Measurements from ENCODE around the gene MTOR. TPM values are rescaled to one million over a fixed set of nuclear protein-coding genes. Genes with fewer than 3 reads are reported as not detected.

The MTOR gene
- polyA plus RNA-seq, 1 experiment = 27.7 TPM

GRCh38 chr1:11151114-11151513 is 111.2 kb downstream of the MTOR start:
- ChIA-PET POLR2A (no interaction called here), CTCF (interaction anchor here (1.2 kb wide), 1 partner anchor 90 kb away, joined by 3 read pairs; no protein-coding TSS in a partner anchor)
- Histone ChIP-seq H3K27me3 (ENCODE audit: control insufficient read depth, insufficient read depth, low read length) (no peaks in the 10 kb centered on the region), H3K27ac (ENCODE audit: low read depth, low read length) (no peak overlapping the region), H3K4me3 (ENCODE audit: low read depth, low read length) (no peak overlapping the region), H3K9me3 (ENCODE audit: control insufficient read depth, insufficient read depth, low read length) (no peaks in the 10 kb centered on the region)
- DNase-seq (ENCODE audit: low read depth, low spot score) = no peak
- TF ChIP-seq CTCF (IDR thresholded peaks at IDR 0.05; ENCODE audit: low read depth, low read length) = no peak

GRCh38 chr1:11150326-11150725 is 112.0 kb downstream of the MTOR start:
- no peak for DNase-seq (ENCODE audit: low read depth, low spot score)
- POLR2A ChIA-PET = no interaction called here
- H3K4me3 ChIP-seq (ENCODE audit: low read depth, low read length) = no peak overlapping the region
- no peak for TF ChIP-seq CTCF (IDR thresholded peaks at IDR 0.05; ENCODE audit: low read depth, low read length)
- H3K27ac ChIP-seq (ENCODE audit: low read depth, low read length) = no peak overlapping the region
- no peaks in the 10 kb centered on the region for H3K27me3 ChIP-seq (ENCODE audit: control insufficient read depth, insufficient read depth, low read length)
- CTCF ChIA-PET = no interaction called here
- no peaks in the 10 kb centered on the region for H3K9me3 ChIP-seq (ENCODE audit: control insufficient read depth, insufficient read depth, low read length)

GRCh38 chr1:11147197-11147770 is 115.1 kb downstream of the MTOR start:
- no peak overlapping the region for H3K4me3 ChIP-seq (ENCODE audit: low read depth, low read length)
- ChIA-PET POLR2A (interaction anchor here (0.6 to 0.8 kb wide), 2 partner anchors 11 to 84 kb away, joined by 4 to 5 read pairs; no protein-coding TSS in a partner anchor), CTCF (no interaction called here)
- H3K27ac ChIP-seq (ENCODE audit: low read depth, low read length) = no peak overlapping the region
- TF ChIP-seq CTCF (IDR thresholded peaks at IDR 0.05; ENCODE audit: low read depth, low read length) = no peak
- no peaks in the 10 kb centered on the region for H3K27me3 ChIP-seq (ENCODE audit: control insufficient read depth, insufficient read depth, low read length)
- DNase-seq (ENCODE audit: low read depth, low spot score) = no peak
- H3K9me3 ChIP-seq (ENCODE audit: control insufficient read depth, insufficient read depth, low read length) = no peaks in the 10 kb centered on the region

GRCh38 chr1:11145741-11146140 is 116.6 kb downstream of the MTOR start:
- Histone ChIP-seq H3K27me3 (ENCODE audit: control insufficient read depth, insufficient read depth, low read length) (no peaks in the 10 kb centered on the region), H3K9me3 (ENCODE audit: control insufficient read depth, insufficient read depth, low read length) (no peaks in the 10 kb centered on the region), H3K27ac (ENCODE audit: low read depth, low read length) (no peak overlapping the region), H3K4me3 (ENCODE audit: low read depth, low read length) (no peak overlapping the region)
- ChIA-PET CTCF (interaction anchor here (1.4 kb wide), 1 partner anchor 13 kb away, joined by 3 read pairs; no protein-coding TSS in a partner anchor), POLR2A (no interaction called here)
- DNase-seq (ENCODE audit: low read depth, low spot score) = no peak
- TF ChIP-seq CTCF (IDR thresholded peaks at IDR 0.05; ENCODE audit: low read depth, low read length) = no peak

- Histone ChIP-seq H3K9me3 (ENCODE audit: control insufficient read depth, insufficient read depth, low read length) (no peaks in the 10 kb centered on the region), H3K27ac (ENCODE audit: low read depth, low read length) (no peak overlapping the region), H3K27me3 (ENCODE audit: control insufficient read depth, insufficient read depth, low read length) (no peaks in the 10 kb centered on the region), H3K4me3 (ENCODE audit: low read depth, low read length) (no peak overlapping the region)
- TF ChIP-seq CTCF (IDR thresholded peaks at IDR 0.05; ENCODE audit: low read depth, low read length) = no peak
- no peak for DNase-seq (ENCODE audit: low read depth, low spot score)
- ChIA-PET CTCF (interaction anchor here (1.4 kb wide), 1 partner anchor 14 kb away, joined by 3 read pairs; no protein-coding TSS in a partner anchor), POLR2A (no interaction called here)
These were observed 117.6 kb downstream of the MTOR start for GRCh38 chr1:11144570-11145256.
